Measurements from ENCODE around the gene USP32. TPM values are rescaled to one million over a fixed set of nuclear protein-coding genes. Genes with fewer than 3 reads are reported as not detected.
"Not testable (repeated sequence)": the region's sequence is repeated elsewhere in the genome, so short reads cannot be mapped to it uniquely, and the experiment has no call there.

The USP32 gene
- total RNA-seq, 4 donors from 2014 or later: 14.7 to 86.0 (median 54.8) TPM

DNA sequence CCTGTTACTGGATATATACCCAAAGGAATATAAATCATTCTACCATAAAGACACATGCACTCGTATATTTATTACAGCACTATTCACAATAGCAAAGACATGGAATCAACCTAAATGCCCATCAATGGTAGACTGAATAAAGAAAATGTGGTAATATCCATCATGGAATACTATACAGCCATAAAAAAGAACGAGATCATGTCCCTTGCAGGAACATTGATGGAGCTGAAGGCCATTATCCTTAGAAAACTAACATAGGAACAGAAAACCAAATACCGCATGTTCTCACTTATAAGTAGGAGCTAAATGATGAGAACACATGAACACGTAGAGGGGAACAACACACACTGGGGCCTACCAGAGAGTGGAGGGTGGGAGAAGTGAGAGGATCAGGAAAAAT, 27.1 kb upstream of the USP32 start:
- H3K27ac ChIP-seq; H3K4me3 ChIP-seq; DNase-seq; H3K9me3 ChIP-seq; H3K27me3 ChIP-seq; intact Hi-C loops (cut with DNase I; ENCODE audit: low total_unique reads); H3K36me3 ChIP-seq: not testable (repeated sequence)
- in situ Hi-C loops (cut with MboI; ENCODE audit: low pct_ligation_motif_present in 1 of 4, low pct_unique_long_range_greater_than_20kb in 1 of 4, low sequenced_read_pairs in 3 of 4): loop anchor here in 1 of 4 donors (25.0 kb wide), 1 partner anchor 282 kb away; the partner anchor contains the start of gene CA4
- H3K4me1 ChIP-seq: peaks cover 0 to 18% (median 6%) of the 10 kb centered on the region in 4 donors
- WGBS, 2 donors (ENCODE audit: low coverage in 1 of 2): 84 to 95% methylated on average over 4 of the region's 4 CpGs

DNA sequence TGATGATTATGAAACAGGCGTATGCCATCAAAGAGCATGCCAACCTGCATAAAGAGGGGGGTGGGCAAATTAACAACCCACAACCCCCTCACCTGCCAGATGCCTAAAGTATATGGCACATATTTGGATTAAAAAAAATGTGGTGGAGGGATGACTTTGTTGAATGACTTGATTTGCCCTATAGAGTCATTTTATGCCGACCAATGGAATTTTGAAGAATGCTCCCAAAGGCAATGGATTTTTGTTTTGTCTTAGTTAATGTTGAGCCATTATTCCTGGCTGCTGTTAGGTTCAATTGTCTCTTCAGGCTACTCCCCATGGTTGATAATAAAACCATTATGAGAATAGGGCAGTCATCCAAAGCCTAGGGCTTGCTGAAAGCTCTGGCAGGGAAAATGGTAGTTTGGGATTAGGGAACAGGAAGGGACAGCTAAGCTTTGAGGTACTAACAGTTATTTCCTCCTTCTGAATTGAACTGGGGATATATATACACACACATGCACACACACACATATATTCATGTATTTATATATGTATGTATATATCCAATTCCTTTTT, 24.5 kb upstream of the USP32 start:
- Histone ChIP-seq H3K27me3 (no peaks in the 10 kb centered on the region), H3K4me3 (no peak overlapping the region), H3K4me1 (peaks cover 0 to 11% (median 2%) of the 10 kb centered on the region in 4 donors), H3K27ac (no peak overlapping the region), H3K9me3 (no peaks in the 10 kb centered on the region), H3K36me3 (no peaks in the 10 kb centered on the region)
- in situ Hi-C loops (cut with MboI; ENCODE audit: low pct_ligation_motif_present in 1 of 4, low pct_unique_long_range_greater_than_20kb in 1 of 4, low sequenced_read_pairs in 3 of 4) (loop anchor here in 1 of 4 donors (25.0 kb wide), 1 partner anchor 279 kb away; the partner anchor contains the start of gene CA4), intact Hi-C loops (cut with DNase I; ENCODE audit: low total_unique reads) (no loop called here)
- WGBS, 2 donors (ENCODE audit: low coverage in 1 of 2): 57 to 75% methylated on average over 1 to 2 of the region's 2 CpGs
- TF ChIP-seq POLR2A (IDR thresholded peaks at IDR 0.05) (no peak), POLR2AphosphoS5 (IDR thresholded peaks at IDR 0.05) (no peak), EP300 (IDR thresholded peaks at IDR 0.05; ENCODE audit: low read depth) (no peak)
- TF ChIP-seq, protein P1, sequence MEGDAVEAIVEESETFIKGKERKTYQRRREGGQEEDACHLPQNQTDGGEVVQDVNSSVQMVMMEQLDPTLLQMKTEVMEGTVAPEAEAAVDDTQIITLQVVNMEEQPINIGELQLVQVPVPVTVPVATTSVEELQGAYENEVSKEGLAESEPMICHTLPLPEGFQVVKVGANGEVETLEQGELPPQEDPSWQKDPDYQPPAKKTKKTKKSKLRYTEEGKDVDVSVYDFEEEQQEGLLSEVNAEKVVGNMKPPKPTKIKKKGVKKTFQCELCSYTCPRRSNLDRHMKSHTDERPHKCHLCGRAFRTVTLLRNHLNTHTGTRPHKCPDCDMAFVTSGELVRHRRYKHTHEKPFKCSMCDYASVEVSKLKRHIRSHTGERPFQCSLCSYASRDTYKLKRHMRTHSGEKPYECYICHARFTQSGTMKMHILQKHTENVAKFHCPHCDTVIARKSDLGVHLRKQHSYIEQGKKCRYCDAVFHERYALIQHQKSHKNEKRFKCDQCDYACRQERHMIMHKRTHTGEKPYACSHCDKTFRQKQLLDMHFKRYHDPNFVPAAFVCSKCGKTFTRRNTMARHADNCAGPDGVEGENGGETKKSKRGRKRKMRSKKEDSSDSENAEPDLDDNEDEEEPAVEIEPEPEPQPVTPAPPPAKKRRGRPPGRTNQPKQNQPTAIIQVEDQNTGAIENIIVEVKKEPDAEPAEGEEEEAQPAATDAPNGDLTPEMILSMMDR (IDR thresholded peaks at IDR 0.05): no peak
- DNase-seq: no peak

DNA sequence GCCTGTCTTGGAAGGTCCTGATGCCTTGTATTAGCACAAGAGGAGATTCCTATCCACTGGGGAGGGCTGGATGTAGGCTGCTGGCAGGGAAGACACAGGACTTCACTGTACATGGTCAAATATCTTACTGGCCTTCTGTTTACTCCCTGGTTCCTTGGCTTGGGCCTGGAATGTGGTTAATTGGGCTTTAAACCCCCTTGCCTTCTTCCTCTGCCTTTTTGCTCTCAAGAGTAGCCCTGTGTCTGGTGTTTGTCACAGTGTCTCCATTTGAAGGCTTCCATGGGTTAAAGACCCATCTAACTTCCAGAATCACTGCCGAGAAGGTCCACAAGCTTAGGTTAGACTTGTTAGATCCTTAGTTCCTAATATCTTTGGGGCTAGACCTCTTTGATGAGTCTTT, 23.2 kb upstream of the USP32 start:
- Histone ChIP-seq H3K4me1 (no peaks in the 10 kb centered on the region), H3K27ac (no peak overlapping the region), H3K9me3 (no peaks in the 10 kb centered on the region), H3K27me3 (no peaks in the 10 kb centered on the region), H3K36me3 (no peaks in the 10 kb centered on the region), H3K4me3 (no peak overlapping the region)
- intact Hi-C loops (cut with DNase I; ENCODE audit: low total_unique reads): no loop called here
- DNase-seq: no peak
- 81% methylated on average over 1 of the region's 1 CpG; no CpG with 5 or more reads in 1 of the 2 donors for WGBS, 2 donors (ENCODE audit: low coverage in 1 of 2)
- TF ChIP-seq, protein P1 (IDR thresholded peaks at IDR 0.05): no peak
- in situ Hi-C loops (cut with MboI; ENCODE audit: low pct_ligation_motif_present in 1 of 4, low pct_unique_long_range_greater_than_20kb in 1 of 4, low sequenced_read_pairs in 3 of 4): loop anchor here in 1 of 4 donors (25.0 kb wide), 1 partner anchor 278 kb away; the partner anchor contains the start of gene CA4

GRCh38 chr17:60412701-60413100, 20.8 kb upstream of the USP32 start:
- intact Hi-C loops (cut with DNase I; ENCODE audit: low total_unique reads): no loop called here
- Histone ChIP-seq H3K4me1 (no peaks in the 10 kb centered on the region), H3K27me3 (no peaks in the 10 kb centered on the region), H3K27ac (no peak overlapping the region), H3K9me3 (no peaks in the 10 kb centered on the region), H3K36me3 (no peaks in the 10 kb centered on the region), H3K4me3 (no peak overlapping the region)
- 83 to 87% methylated on average over 3 of the region's 3 CpGs for WGBS, 2 donors (ENCODE audit: low coverage in 1 of 2)
- in situ Hi-C loops (cut with MboI; ENCODE audit: low pct_ligation_motif_present in 1 of 4, low pct_unique_long_range_greater_than_20kb in 1 of 4, low sequenced_read_pairs in 3 of 4): loop anchor here in 1 of 4 donors (25.0 kb wide), 1 partner anchor 275 kb away; the partner anchor contains the start of gene CA4
- no peak for TF ChIP-seq EP300 (IDR thresholded peaks at IDR 0.05; ENCODE audit: low read depth)
- TF ChIP-seq, protein P1 (IDR thresholded peaks at IDR 0.05): no peak
- no peak for TF ChIP-seq POLR2A (IDR thresholded peaks at IDR 0.05)
- no peak for TF ChIP-seq POLR2AphosphoS5 (IDR thresholded peaks at IDR 0.05)
- no peak for DNase-seq

GRCh38 chr17:60410001-60410400, 18.1 kb upstream of the USP32 start:
- Histone ChIP-seq H3K4me3 (no peak overlapping the region), H3K4me1 (no peaks in the 10 kb centered on the region), H3K9me3 (no peaks in the 10 kb centered on the region), H3K27me3 (no peaks in the 10 kb centered on the region), H3K27ac (no peak overlapping the region), H3K36me3 (no peaks in the 10 kb centered on the region)
- in situ Hi-C loops (cut with MboI; ENCODE audit: low pct_ligation_motif_present in 1 of 4, low pct_unique_long_range_greater_than_20kb in 1 of 4, low sequenced_read_pairs in 3 of 4) (loop anchor here in 1 of 4 donors (25.0 kb wide), 1 partner anchor 273 kb away; the partner anchor contains the start of gene CA4), intact Hi-C loops (cut with DNase I; ENCODE audit: low total_unique reads) (no loop called here)
- DNase-seq: no peak
- TF ChIP-seq EP300 (IDR thresholded peaks at IDR 0.05; ENCODE audit: low read depth): no peak
- no peak for TF ChIP-seq POLR2AphosphoS5 (IDR thresholded peaks at IDR 0.05)
- TF ChIP-seq, protein P1 (IDR thresholded peaks at IDR 0.05): no peak
- no peak for TF ChIP-seq POLR2A (IDR thresholded peaks at IDR 0.05)
- whole genome bisulfite sequencing, 2 donors (ENCODE audit: low coverage in 1 of 2): 80 to 91% methylated on average over 1 to 4 of the region's 4 CpGs
